Glutamatergic neuron (in vitro differentiated cells): ENCODE data around the gene HSP90AA1. TPM values are rescaled to one million over a fixed set of nuclear protein-coding genes. Genes with fewer than 3 reads are reported as not detected.
"Not testable (repeated sequence)": the region's sequence is repeated elsewhere in the genome, so short reads cannot be mapped to it uniquely, and the experiment has no call there.

Experiments
- DNase-seq: peaks from one replicate; pipeline ENCODE4 v3.0.0; 2022
- H3K27ac Mint-ChIP-seq: one replicate; pipeline ENCODE4 v1.8.0; 2020; ENCODE audit warnings: mild to moderate bottlenecking, mixed read lengths, inconsistent platforms; ENCODE audit not compliant: unreplicated experiment
- H3K27me3 Mint-ChIP-seq: one replicate; pipeline ENCODE4 v1.8.0; 2020; ENCODE audit warnings: mild to moderate bottlenecking, moderate library complexity, mixed read lengths, inconsistent platforms; ENCODE audit not compliant: unreplicated experiment
- H3K36me3 Mint-ChIP-seq: one replicate; pipeline ENCODE4 v1.8.0; 2020; ENCODE audit warnings: mild to moderate bottlenecking, mixed read lengths, inconsistent platforms; ENCODE audit not compliant: unreplicated experiment
- H3K4me1 Mint-ChIP-seq: one replicate; pipeline ENCODE4 v1.8.0; 2020; ENCODE audit warnings: mild to moderate bottlenecking, low read depth, mixed read lengths, inconsistent platforms; ENCODE audit not compliant: unreplicated experiment
- H3K4me3 Mint-ChIP-seq: one replicate; pipeline ENCODE4 v1.8.0; 2020; ENCODE audit warnings: mild to moderate bottlenecking, mixed read lengths, inconsistent platforms; ENCODE audit not compliant: unreplicated experiment
- H3K9me3 Mint-ChIP-seq: one replicate; pipeline ENCODE4 v1.8.0; 2020; ENCODE audit warnings: mild to moderate bottlenecking, moderate library complexity, mixed read lengths, inconsistent platforms; ENCODE audit not compliant: unreplicated experiment
- CTCF ChIP-seq: fragments of 200-600 bp; sonication (generic); IDR thresholded peaks from one replicate; pipeline ENCODE4 v1.5.0; 2021; ENCODE audit not compliant: partially characterized antibody, unreplicated experiment
- total RNA-seq: library from RNA; stranded (reverse); fragmentation: NEBNext Ultra II Directional; extraction: Animal tissue kit (Norgen Biotek cat#: 25700); gene quantifications from one replicate; pipeline ENCODE4 v1.2.1, GENCODE V29; 2021; ENCODE audit not compliant: unreplicated experiment

Gene HSP90AA1
- total RNA-seq, 1 donor from 2014 or later = 610 TPM

DNA sequence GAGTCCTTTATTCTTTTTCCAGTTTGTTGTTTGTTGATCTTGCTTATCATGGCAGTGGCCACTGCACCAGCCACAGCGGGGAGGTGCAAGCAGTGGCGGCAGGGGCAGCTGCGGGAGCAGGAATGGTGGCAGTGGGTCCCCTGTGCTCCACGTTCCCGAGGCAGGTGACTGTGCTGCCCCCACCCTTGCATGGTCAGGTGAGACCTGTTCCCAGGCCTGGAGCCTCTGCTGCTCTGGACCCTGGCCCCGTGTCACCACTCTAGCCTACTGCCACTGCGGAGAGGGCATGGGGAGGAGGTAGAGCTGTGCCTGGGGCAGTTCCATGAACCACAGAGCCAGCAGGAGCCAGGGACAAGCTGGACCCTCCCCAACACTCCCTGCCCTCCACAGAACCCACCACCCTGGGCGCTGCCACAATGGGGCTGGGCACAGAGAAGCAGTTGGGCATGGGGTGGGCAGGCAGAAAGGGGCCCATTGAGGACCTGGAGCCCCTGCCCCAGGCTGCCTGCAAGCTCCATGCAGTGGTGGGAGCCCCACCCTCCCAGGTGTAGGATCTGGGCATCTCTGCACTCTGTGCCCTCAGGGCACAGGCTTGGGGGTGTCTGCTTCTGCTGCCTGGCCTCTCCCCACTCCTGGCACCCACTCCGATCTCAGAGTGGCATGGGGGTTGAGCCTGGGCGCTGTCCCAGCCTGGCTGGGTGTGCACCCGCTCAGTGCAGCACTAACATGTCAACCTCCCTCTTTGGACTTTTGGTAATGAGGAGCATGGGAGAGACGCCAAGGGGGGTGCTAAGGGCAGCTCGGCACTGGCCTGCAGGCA is 29.7 kb upstream of the HSP90AA1 start:
- Mint-ChIP-seq H3K4me3 (no peak overlapping the region), H3K4me1 (no peaks in the 10 kb centered on the region), H3K27me3 (peaks cover 3% of the 10 kb centered on the region), H3K27ac (no peak overlapping the region), H3K9me3 (peaks cover 6% of the 10 kb centered on the region), H3K36me3 (peaks cover 4% of the 10 kb centered on the region)
- TF ChIP-seq CTCF = no peak
- no peak for DNase-seq

- Mint-ChIP-seq H3K4me1 (no peaks in the 10 kb centered on the region), H3K9me3 (peaks cover 5% of the 10 kb centered on the region), H3K36me3 (peaks cover 10% of the 10 kb centered on the region), H3K4me3 (no peak overlapping the region), H3K27ac (no peak overlapping the region), H3K27me3 (peaks cover 1% of the 10 kb centered on the region)
- DNase-seq = no peak
- no peak for TF ChIP-seq CTCF
These were observed 24.3 kb upstream of the HSP90AA1 start for GRCh38 chr14:102111101-102111500.

DNA sequence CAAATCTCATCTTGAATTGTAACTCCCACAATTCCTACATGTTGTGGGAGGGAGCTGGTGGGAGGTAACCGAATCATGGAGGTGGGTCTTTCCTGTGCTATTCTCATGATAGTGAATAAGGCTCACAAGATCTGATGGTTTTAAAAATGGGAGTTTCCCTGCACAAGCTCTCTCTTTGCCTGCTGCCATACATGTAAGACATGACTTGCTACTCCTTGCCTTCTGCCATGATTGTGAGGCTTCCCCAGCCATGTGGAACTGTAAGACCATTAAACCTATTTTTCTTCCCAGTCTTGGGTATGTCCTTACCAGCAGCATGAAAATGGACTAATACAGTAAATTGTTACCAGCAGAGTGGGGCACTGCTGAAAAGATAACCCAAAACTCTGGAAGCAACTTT is 22.5 kb upstream of the HSP90AA1 start:
- DNase-seq, H3K27ac Mint-ChIP-seq, H3K4me1 Mint-ChIP-seq, H3K4me3 Mint-ChIP-seq, H3K27me3 Mint-ChIP-seq, H3K9me3 Mint-ChIP-seq: not testable (repeated sequence)
- peaks cover 10% of the 10 kb centered on the region for H3K36me3 Mint-ChIP-seq

DNA sequence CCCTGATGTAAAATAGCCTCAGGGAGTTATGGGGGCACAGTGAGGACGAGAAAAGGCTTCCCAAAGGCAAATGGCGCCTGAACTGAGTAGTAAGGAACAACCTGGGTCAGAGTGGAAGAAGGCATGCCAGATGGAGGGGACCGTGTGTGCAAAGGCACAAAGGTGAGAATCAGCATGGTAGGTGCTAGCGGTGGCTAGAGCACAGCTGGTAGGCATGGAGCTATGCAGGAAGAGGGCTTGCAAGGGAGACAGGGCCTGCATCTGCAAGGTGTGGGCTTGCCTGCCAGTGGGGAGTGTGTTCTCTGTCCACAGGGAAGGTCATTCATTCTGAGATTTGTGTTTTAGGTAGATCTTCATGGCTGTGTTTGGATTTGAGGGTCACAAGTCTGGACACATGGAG is 18.5 kb upstream of the HSP90AA1 start:
- H3K4me1 Mint-ChIP-seq = no peaks in the 10 kb centered on the region
- H3K9me3 Mint-ChIP-seq = peaks cover 1% of the 10 kb centered on the region
- no peak for TF ChIP-seq CTCF
- peak overlapping the region; percentile 11 for H3K4me3 Mint-ChIP-seq
- DNase-seq = no peak
- peaks cover 13% of the 10 kb centered on the region for H3K36me3 Mint-ChIP-seq
- no peak overlapping the region for H3K27ac Mint-ChIP-seq
- peaks cover 7% of the 10 kb centered on the region for H3K27me3 Mint-ChIP-seq

- DNase-seq = no peak
- no peak overlapping the region for H3K4me3 Mint-ChIP-seq
- H3K36me3 Mint-ChIP-seq = peaks cover 7% of the 10 kb centered on the region
- no peaks in the 10 kb centered on the region for H3K4me1 Mint-ChIP-seq
- peaks cover 1% of the 10 kb centered on the region for H3K9me3 Mint-ChIP-seq
- TF ChIP-seq CTCF = no peak
- no peak overlapping the region for H3K27ac Mint-ChIP-seq
- peaks cover 7% of the 10 kb centered on the region for H3K27me3 Mint-ChIP-seq
These were observed 16.3 kb upstream of the HSP90AA1 start for GRCh38 chr14:102103062-102103695.
